ENCODE data around the gene GPR84.

GRCh38 chr12:54331461-54331860, 32.8 kb downstream of the GPR84 start:
- TF ChIP-seq CTCF (IDR thresholded peaks at IDR 0.05; ENCODE audit: borderline replicate concordance, extremely low read depth, low read length, poor library complexity, severe bottlenecking) (no peak), EZH2 (IDR thresholded peaks at IDR 0.05; ENCODE audit: borderline replicate concordance, low read depth, low read length, severe bottlenecking) (no peak)

Measured in DND-41 (cell line).